GM10266 (cell line): Measurements from ENCODE around the gene RTN4R.
A peak's percentile ranks its signal among the peaks of the same experiment; 100 is the strongest.
"Not testable (repeated sequence)": the region's sequence is repeated elsewhere in the genome, so short reads cannot be mapped to it uniquely, and the experiment has no call there.

ENCODE experiments used
- DNase-seq: peaks from one replicate; pipeline ENCODE4 v3.0.0; 2012; ENCODE audit errors: extremely low spot score
- CTCF ChIP-seq: IDR thresholded peaks from 2 replicates; pipeline ENCODE4 v1.5.1; 2012; ENCODE audit warnings: mild to moderate bottlenecking, low read depth; ENCODE audit not compliant: control insufficient read depth, insufficient read depth; ENCODE audit errors: missing control alignments

RTN4R gene

GRCh38 chr22:20268279-20269012 is at the start of gene RTN4R:
RTN4R (minus strand) TSS chr22:20268318; CDS start chr22:20268092, 226 bp downstream.
- TF ChIP-seq CTCF, result peak; percentile 89
- peak; percentile 86 for DNase-seq

DNA sequence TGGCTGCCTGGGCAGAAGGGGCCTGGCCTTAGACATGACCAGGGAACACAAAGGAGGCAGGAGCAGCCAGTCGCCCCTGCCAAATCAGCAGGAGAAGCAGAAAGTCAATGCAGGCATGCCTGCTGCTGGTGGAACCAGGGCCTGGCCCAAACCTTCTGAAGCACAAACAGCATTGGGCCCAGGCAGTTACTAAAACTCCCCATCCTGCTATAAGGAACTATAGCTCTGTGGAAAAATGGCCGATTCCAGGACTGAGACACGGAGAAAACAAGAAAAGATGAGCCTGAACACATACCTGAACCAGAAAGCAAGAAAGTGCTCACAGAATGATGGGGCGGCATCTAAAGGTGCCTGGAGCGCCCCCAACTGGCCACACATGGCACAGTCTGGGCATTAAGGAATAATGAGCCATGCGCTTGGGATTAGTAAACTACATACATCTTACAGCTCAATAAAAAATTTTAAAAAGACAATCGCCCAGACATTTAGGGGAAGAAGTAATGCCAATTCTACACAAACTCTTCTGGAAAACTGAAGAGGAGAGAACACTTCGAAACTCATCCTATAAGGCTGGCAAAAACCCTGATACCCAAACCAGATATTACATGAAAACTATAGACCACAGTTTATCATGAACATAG is 49.4 kb upstream of the RTN4R start:
- peak; percentile 51 for TF ChIP-seq CTCF
- peak; percentile 10 for DNase-seq

GRCh38 chr22:20316844-20317401 is 48.8 kb upstream of the RTN4R start:
- DNase-seq, result peak; percentile 7
- TF ChIP-seq CTCF, result no peak

DNA sequence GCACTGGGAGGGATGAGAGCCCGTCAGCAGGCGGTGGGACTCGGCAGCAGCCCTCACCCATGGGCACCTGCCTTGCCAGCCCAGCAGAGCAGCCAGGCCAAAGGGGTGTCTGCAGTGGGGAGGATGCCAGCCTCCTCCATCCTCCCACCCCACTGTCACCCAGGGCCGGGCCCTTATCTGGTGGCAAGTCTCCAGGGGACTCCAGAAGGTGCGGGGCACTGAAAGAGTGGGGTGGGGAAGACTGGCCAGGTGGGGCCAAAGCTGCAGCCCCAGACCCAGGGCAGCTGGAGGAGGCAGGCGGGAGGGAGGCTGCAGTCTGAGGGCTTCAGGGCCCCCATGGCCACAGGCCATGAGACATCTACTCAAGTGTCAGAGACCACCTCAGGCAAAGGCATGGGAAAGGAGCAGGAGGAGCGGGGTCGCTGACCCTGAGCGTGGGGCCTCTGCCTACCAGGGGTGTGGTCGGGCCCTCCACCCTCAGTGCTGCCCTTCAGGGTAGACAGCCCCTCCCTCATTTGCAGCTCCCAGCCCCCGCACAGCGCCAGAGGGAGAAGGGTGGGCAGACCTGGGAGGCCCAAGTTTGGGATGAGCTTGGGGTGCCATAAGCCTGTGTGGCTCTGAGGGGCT is 48.2 kb upstream of the RTN4R start:
- no peak for DNase-seq
- no peak for TF ChIP-seq CTCF

DNA sequence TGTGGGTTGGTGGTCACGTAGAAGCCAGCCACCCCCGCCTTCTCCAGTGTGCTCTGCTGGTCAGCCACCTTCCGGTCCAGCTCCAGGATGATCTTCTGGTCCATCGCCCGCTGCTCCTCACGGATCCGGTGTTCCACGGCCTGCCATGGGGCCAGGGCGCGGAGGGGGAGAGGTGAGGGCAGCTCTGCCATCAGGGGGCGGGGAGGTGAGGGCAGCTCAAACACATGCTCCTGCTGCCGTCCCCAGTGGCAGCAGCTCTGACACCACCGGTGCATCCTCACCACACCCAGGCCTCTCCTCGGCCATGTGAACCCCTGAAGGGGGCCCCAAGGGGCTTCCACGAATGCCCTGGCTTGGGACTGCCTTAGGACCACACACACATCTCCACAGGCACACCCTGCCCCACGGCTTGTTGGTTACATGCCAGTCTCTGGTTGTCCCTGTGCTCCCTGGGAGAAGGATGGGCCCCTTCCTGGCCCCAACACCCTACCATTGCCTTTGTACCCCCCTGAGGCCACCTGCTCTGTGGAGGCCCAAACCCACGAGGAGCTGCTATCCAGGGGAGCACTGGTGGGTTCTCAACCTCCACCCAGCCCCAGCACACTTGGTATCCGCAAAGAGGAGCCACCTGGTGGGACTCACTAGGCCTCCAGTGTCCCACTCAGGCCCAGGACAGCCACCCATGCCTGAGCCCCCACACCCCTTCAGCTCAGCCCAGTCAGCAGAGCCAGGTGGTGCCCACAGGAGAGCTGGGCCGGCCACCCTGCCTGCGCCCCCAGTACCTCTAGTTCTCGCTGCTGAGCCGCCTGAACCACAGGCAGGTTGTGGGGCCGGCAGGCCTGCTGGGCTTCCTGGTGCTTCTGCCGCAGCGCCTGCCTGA is 47.5 kb upstream of the RTN4R start:
- TF ChIP-seq CTCF, result no peak
- no peak for DNase-seq

DNA sequence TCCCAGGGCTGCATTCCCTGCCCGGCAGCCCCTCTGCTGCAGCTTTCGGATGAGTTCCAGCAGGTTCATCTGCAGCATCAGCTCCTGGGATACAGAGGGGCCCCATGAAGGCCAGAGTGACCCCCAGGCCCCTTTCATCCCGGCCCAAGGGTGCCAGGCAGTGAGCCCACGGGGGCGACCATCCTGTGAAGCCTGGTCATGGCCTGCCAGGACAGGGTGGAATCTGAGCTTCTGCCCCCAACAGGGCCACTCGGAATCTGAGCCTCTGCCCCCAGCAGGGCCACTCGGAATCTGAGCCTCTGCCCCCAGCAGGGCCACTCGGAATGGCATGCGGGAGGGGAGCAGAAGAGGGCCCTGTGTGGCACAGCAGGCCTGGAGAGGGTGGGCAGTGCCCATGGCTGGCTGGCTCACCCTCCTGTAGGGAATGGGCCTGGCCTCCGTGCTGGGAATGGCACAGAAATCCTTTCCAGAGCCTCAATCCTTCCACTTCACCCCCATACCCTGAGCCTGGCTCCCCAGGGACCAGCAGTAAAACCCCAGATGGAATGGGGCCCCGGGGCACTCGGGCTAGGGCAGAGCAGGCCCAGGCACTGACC is 46.7 kb upstream of the RTN4R start:
- not testable (repeated sequence) for DNase-seq

- DNase-seq, result not testable (repeated sequence)
Measured at GRCh38 chr22:20314206-20314605, 46.1 kb upstream of the RTN4R start.

DNA sequence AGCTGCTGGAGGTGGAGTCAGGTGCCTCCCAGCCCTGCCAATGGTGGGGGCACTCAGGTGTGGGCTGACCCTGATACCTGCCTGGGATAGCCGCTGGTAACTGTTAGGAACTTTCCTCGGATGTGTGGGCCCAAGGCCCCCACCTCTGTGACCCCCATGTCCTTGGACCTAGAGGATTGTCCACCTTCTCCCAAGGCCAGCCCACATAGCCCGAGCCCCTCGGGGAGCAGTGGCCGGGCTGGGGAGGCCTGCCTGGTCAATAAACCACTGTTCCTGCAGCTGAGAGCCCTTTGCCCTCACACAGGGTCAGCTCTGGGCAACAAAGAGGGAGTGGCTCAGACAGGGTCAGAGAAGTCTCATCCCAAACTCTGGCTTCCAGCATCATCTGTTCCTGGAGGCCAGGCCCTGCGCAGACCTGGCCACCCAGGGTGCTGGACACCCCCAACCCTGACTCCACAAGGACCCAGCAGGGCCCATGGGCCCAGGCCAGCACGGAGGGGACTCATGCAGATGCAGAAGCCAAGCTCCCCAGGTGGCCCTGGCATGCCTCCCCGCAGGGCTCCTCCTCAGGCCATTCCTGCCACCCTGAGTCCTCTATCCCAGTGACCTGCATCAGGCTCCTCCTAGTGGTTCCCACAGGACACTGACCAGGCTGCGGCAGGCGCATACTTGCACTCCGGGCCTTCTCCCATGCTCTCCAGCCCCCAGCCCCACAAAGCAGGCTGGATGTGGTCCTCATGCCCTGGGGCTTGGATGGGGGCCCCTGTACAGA is 45.4 kb upstream of the RTN4R start:
- DNase-seq, result not testable (repeated sequence)
